ENCODE results near the gene SYT9.

SYT9 gene

DNA sequence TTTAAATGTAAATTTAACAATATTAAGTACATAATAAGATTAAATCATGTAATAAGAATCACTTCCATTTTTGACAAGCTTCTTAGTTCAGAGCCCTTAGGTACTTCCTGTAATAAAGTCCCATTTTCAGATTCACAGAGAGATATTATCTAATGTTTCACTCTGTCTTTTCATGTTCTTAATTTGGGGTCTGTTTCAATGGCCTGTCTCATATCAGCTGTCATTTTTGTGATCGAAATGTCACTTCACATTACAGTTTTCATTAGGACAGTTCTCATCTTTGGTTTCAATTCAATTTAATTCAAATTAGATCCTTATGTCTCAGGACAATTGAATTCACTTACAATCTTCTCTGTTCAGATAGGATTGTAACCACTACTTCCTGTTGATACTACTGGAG lies 211.0 kb downstream of the SYT9 start:
- no peak overlapping the region for H3K9ac ChIP-seq (ENCODE audit: low read length)
- H3K27me3 ChIP-seq (ENCODE audit: insufficient read depth, low read length): no peaks in the 10 kb centered on the region
- H4K12ac ChIP-seq (ENCODE audit: low read depth, low read length): no peak overlapping the region
- no peak overlapping the region for H2BK120ac ChIP-seq (ENCODE audit: insufficient read depth, low read length, poor library complexity)
- no peaks in the 10 kb centered on the region for H3K36me3 ChIP-seq (ENCODE audit: control insufficient read depth in 1 of 2, insufficient read depth in 2 of 2, low read length in 2 of 2)
- no peaks in the 10 kb centered on the region for H3K4me1 ChIP-seq (ENCODE audit: control insufficient read depth in 1 of 2, insufficient read depth in 2 of 2, low read length in 2 of 2)
- no peak overlapping the region for H2AK5ac ChIP-seq (ENCODE audit: low read length)
- no peak overlapping the region for H3K23ac ChIP-seq (ENCODE audit: low read length)
- no peak overlapping the region for H2BK5ac ChIP-seq (ENCODE audit: low read depth, low read length, poor library complexity)
- no peak overlapping the region for H4K91ac ChIP-seq (ENCODE audit: low read depth, low read length)
- no peak overlapping the region for H4K8ac ChIP-seq (ENCODE audit: low read depth, low read length)
- H3K14ac ChIP-seq (ENCODE audit: low read length): no peak overlapping the region
- H3K79me2 ChIP-seq (ENCODE audit: control insufficient read depth, insufficient read depth, low read length, poor library complexity): no peaks in the 10 kb centered on the region
- no peak overlapping the region for H2AFZ ChIP-seq (ENCODE audit: insufficient read depth, low read length, poor library complexity)
- no peak overlapping the region for H3K18ac ChIP-seq (ENCODE audit: low read length)
- no peak overlapping the region for H3K4ac ChIP-seq (ENCODE audit: low read depth, low read length)
- no peak overlapping the region for H3K4me2 ChIP-seq (ENCODE audit: low read length)
- DNase-seq: no peak
- no peak overlapping the region for H3K27ac ChIP-seq (ENCODE audit: low read depth, low read length)
- no CpG with 5 or more reads among the region's 1 CpG for WGBS (ENCODE audit: extremely low coverage, insufficient coverage, insufficient read length)
- no peak overlapping the region for H3K4me3 ChIP-seq (ENCODE audit: low read depth, low read length)
- H3K79me1 ChIP-seq (ENCODE audit: low read length): no peaks in the 10 kb centered on the region
- H2BK12ac ChIP-seq (ENCODE audit: low read length): no peak overlapping the region
- no peaks in the 10 kb centered on the region for H3K9me3 ChIP-seq (ENCODE audit: insufficient read depth, low read depth, low read length)

GRCh38 chr11:7467652-7468051 lies 215.9 kb downstream of the SYT9 start:
- Histone ChIP-seq H3K18ac (ENCODE audit: low read length) (no peak overlapping the region), H3K4me3 (ENCODE audit: low read depth, low read length) (no peak overlapping the region), H3K79me2 (ENCODE audit: control insufficient read depth, insufficient read depth, low read length, poor library complexity) (no peaks in the 10 kb centered on the region), H4K12ac (ENCODE audit: low read depth, low read length) (no peak overlapping the region), H3K9me3 (ENCODE audit: insufficient read depth, low read depth, low read length) (no peaks in the 10 kb centered on the region), H2BK5ac (ENCODE audit: low read depth, low read length, poor library complexity) (no peak overlapping the region), H3K14ac (ENCODE audit: low read length) (no peak overlapping the region), H2AK5ac (ENCODE audit: low read length) (no peak overlapping the region), H3K27me3 (ENCODE audit: insufficient read depth, low read length) (no peaks in the 10 kb centered on the region), H3K4me2 (ENCODE audit: low read length) (no peak overlapping the region), H4K8ac (ENCODE audit: low read depth, low read length) (no peak overlapping the region), H3K27ac (ENCODE audit: low read depth, low read length) (no peak overlapping the region), H3K4me1 (ENCODE audit: control insufficient read depth in 1 of 2, insufficient read depth in 2 of 2, low read length in 2 of 2) (peaks cover 0 to 4% of the 10 kb centered on the region in 2 experiments), H3K9ac (ENCODE audit: low read length) (no peak overlapping the region), H3K23ac (ENCODE audit: low read length) (no peak overlapping the region), H3K4ac (ENCODE audit: low read depth, low read length) (no peak overlapping the region), H3K79me1 (ENCODE audit: low read length) (no peaks in the 10 kb centered on the region), H2BK120ac (ENCODE audit: insufficient read depth, low read length, poor library complexity) (no peak overlapping the region), H3K36me3 (ENCODE audit: control insufficient read depth in 1 of 2, insufficient read depth in 2 of 2, low read length in 2 of 2) (no peaks in the 10 kb centered on the region), H2BK12ac (ENCODE audit: low read length) (no peak overlapping the region), H4K91ac (ENCODE audit: low read depth, low read length) (no peak overlapping the region), H2AFZ (ENCODE audit: insufficient read depth, low read length, poor library complexity) (no peak overlapping the region)
- no CpG with 5 or more reads among the region's 2 CpGs for WGBS (ENCODE audit: extremely low coverage, insufficient coverage, insufficient read length)
- DNase-seq: peak in 1 of 2 donors; percentile 29

- H4K12ac ChIP-seq (ENCODE audit: low read depth, low read length): no peak overlapping the region
- H4K8ac ChIP-seq (ENCODE audit: low read depth, low read length): no peak overlapping the region
- H3K9me3 ChIP-seq (ENCODE audit: insufficient read depth, low read depth, low read length): peaks cover under 1% of the 10 kb centered on the region
- H2BK12ac ChIP-seq (ENCODE audit: low read length): no peak overlapping the region
- no peak overlapping the region for H3K4me2 ChIP-seq (ENCODE audit: low read length)
- H3K27me3 ChIP-seq (ENCODE audit: insufficient read depth, low read length): no peaks in the 10 kb centered on the region
- H2AFZ ChIP-seq (ENCODE audit: insufficient read depth, low read length, poor library complexity): no peak overlapping the region
- no peaks in the 10 kb centered on the region for H3K79me1 ChIP-seq (ENCODE audit: low read length)
- no peak overlapping the region for H3K4ac ChIP-seq (ENCODE audit: low read depth, low read length)
- no CpG with 5 or more reads among the region's 5 CpGs for WGBS (ENCODE audit: extremely low coverage, insufficient coverage, insufficient read length)
- H3K9ac ChIP-seq (ENCODE audit: low read length): no peak overlapping the region
- no peak overlapping the region for H3K14ac ChIP-seq (ENCODE audit: low read length)
- no peak overlapping the region for H3K4me3 ChIP-seq (ENCODE audit: low read depth, low read length)
- H2BK5ac ChIP-seq (ENCODE audit: low read depth, low read length, poor library complexity): no peak overlapping the region
- no peak overlapping the region for H4K91ac ChIP-seq (ENCODE audit: low read depth, low read length)
- H2AK5ac ChIP-seq (ENCODE audit: low read length): no peak overlapping the region
- no peak overlapping the region for H3K23ac ChIP-seq (ENCODE audit: low read length)
- H3K4me1 ChIP-seq (ENCODE audit: control insufficient read depth in 1 of 2, insufficient read depth in 2 of 2, low read length in 2 of 2): peaks cover 0 to 4% of the 10 kb centered on the region in 2 experiments
- no peak overlapping the region for H3K18ac ChIP-seq (ENCODE audit: low read length)
- H2BK120ac ChIP-seq (ENCODE audit: insufficient read depth, low read length, poor library complexity): no peak overlapping the region
- DNase-seq: peak; percentile 94
- H3K27ac ChIP-seq (ENCODE audit: low read depth, low read length): no peak overlapping the region
- no peaks in the 10 kb centered on the region for H3K79me2 ChIP-seq (ENCODE audit: control insufficient read depth, insufficient read depth, low read length, poor library complexity)
- no peaks in the 10 kb centered on the region for H3K36me3 ChIP-seq (ENCODE audit: control insufficient read depth in 1 of 2, insufficient read depth in 2 of 2, low read length in 2 of 2)
Measured at GRCh38 chr11:7469351-7469865, 217.7 kb downstream of the SYT9 start.

- Histone ChIP-seq H3K4ac (ENCODE audit: low read depth, low read length) (no peak overlapping the region), H3K4me1 (ENCODE audit: control insufficient read depth in 1 of 2, insufficient read depth in 2 of 2, low read length in 2 of 2) (peaks cover 0 to 4% of the 10 kb centered on the region in 2 experiments), H4K8ac (ENCODE audit: low read depth, low read length) (no peak overlapping the region), H3K27ac (ENCODE audit: low read depth, low read length) (no peak overlapping the region), H3K27me3 (ENCODE audit: insufficient read depth, low read length) (no peaks in the 10 kb centered on the region), H3K23ac (ENCODE audit: low read length) (no peak overlapping the region), H4K12ac (ENCODE audit: low read depth, low read length) (no peak overlapping the region), H4K91ac (ENCODE audit: low read depth, low read length) (no peak overlapping the region), H2BK12ac (ENCODE audit: low read length) (no peak overlapping the region), H2AFZ (ENCODE audit: insufficient read depth, low read length, poor library complexity) (no peak overlapping the region), H3K9ac (ENCODE audit: low read length) (no peak overlapping the region), H3K79me2 (ENCODE audit: control insufficient read depth, insufficient read depth, low read length, poor library complexity) (no peaks in the 10 kb centered on the region), H2BK5ac (ENCODE audit: low read depth, low read length, poor library complexity) (no peak overlapping the region), H3K4me3 (ENCODE audit: low read depth, low read length) (no peak overlapping the region), H3K4me2 (ENCODE audit: low read length) (no peak overlapping the region), H3K36me3 (ENCODE audit: control insufficient read depth in 1 of 2, insufficient read depth in 2 of 2, low read length in 2 of 2) (no peaks in the 10 kb centered on the region), H3K18ac (ENCODE audit: low read length) (no peak overlapping the region), H2AK5ac (ENCODE audit: low read length) (no peak overlapping the region), H3K14ac (ENCODE audit: low read length) (no peak overlapping the region), H3K9me3 (ENCODE audit: insufficient read depth, low read depth, low read length) (peaks cover 2% of the 10 kb centered on the region), H2BK120ac (ENCODE audit: insufficient read depth, low read length, poor library complexity) (no peak overlapping the region), H3K79me1 (ENCODE audit: low read length) (no peaks in the 10 kb centered on the region)
- DNase-seq: peak; percentile 23 to 73
- no CpG with 5 or more reads among the region's 7 CpGs for WGBS (ENCODE audit: extremely low coverage, insufficient coverage, insufficient read length)
Measured at GRCh38 chr11:7471071-7471470, 219.4 kb downstream of the SYT9 start.
